PC-9 (cell line): ENCODE data around the gene SLC18B1.

Source experiments
- EZH2 ChIP-seq: fragments of 200-600 bp; sonication (generic); IDR thresholded peaks from 2 replicates; pipeline ENCODE4 v1.8.0; 2017; ENCODE audit warnings: antibody characterized with exemption, low read depth
- TF ChIP-seq, protein P1 (sequence below): fragments of 200-600 bp; sonication (generic); conservative IDR thresholded peaks from 2 replicates; pipeline ENCODE4 v1.6.1; 2017; ENCODE audit warnings: mixed run types, antibody characterized with exemption, mild to moderate bottlenecking, moderate library complexity

DNA sequence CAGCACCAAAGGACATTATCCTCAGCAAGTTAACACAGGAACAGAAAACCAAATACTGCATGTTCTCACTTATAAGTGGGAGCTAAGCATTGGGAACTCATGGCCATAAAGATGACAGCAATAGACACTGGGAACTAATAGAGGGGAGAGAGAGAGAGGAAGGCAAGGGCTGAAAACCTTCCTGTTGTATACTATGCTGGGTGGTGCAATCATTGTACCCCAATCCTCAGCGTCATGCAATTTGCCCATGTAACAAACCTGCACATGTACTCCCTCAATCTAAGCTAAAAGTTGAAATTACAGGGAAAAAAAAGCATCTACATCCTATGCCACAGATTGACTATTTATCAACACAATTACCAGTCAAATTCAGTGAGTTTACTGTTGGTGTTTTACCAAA lies 64.6 kb downstream of the SLC18B1 start:
- TF ChIP-seq, protein P1, sequence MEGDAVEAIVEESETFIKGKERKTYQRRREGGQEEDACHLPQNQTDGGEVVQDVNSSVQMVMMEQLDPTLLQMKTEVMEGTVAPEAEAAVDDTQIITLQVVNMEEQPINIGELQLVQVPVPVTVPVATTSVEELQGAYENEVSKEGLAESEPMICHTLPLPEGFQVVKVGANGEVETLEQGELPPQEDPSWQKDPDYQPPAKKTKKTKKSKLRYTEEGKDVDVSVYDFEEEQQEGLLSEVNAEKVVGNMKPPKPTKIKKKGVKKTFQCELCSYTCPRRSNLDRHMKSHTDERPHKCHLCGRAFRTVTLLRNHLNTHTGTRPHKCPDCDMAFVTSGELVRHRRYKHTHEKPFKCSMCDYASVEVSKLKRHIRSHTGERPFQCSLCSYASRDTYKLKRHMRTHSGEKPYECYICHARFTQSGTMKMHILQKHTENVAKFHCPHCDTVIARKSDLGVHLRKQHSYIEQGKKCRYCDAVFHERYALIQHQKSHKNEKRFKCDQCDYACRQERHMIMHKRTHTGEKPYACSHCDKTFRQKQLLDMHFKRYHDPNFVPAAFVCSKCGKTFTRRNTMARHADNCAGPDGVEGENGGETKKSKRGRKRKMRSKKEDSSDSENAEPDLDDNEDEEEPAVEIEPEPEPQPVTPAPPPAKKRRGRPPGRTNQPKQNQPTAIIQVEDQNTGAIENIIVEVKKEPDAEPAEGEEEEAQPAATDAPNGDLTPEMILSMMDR, result no peak
- TF ChIP-seq EZH2, result no peak
